HepG2 (cell line): Measurements from ENCODE around the gene LILRB5. TPM values are rescaled to one million over a fixed set of nuclear protein-coding genes. Genes with fewer than 3 reads are reported as not detected.
A peak's percentile ranks its signal among the peaks of the same experiment; 100 is the strongest.

Experiments used
- ATAC-seq: fragments of 200-7000 bp; cut with Tn5 transposase; 3 replicates; pipeline ENCODE4 v1.9.1; 2020; ENCODE audit warnings: mild to moderate bottlenecking, moderate library complexity
- BruUV-seq: library from RNA; stranded (reverse); fragments of 400-500 nt; replicated peaks from 2 replicates; lab custom pipeline; 2021; lab: Mats Ljungman, UMichigan
- CTCF ChIA-PET: fragments of 300-600 bp; formaldehyde crosslinking; extraction: SDS; loops from one replicate; lab custom pipeline; 2021; ENCODE audit warnings: low total read pairs, inconsistent platforms, low intra/inter-chr PET ratio; lab: Yijun Ruan, JAX
- POLR2A ChIA-PET: fragments of 350-600 bp; sonication (Branson Sonifier 250); formaldehyde crosslinking; loops from one replicate; lab custom pipeline; 2020; ENCODE audit warnings: antibody characterized with exemption, inconsistent platforms; lab: Yijun Ruan, JAX
- DNase-seq: peaks from one replicate; pipeline ENCODE4 v3.0.0-alpha.2; 2015; ENCODE audit warnings: low spot score
- FAIRE-seq: peaks from 3 replicates; lab custom pipeline; 2011; peaks lifted over from hg19 to GRCh38; lab: Jason Lieb, UNC
- H2AFZ ChIP-seq: one replicate; pipeline ENCODE4 v1.6.1; 2011; ENCODE audit warnings: low read length, inconsistent platforms
- H3K27ac ChIP-seq: fragments of 300-600 bp; 3 replicates; pipeline ENCODE4 v1.8.0; 2011; ENCODE audit warnings: mixed run types, mild to moderate bottlenecking, mixed read lengths, low read length, inconsistent platforms; ENCODE audit not compliant: insufficient read depth; ENCODE audit errors: extremely low read length
- H3K27me3 ChIP-seq, 2 experiments: fragments of 200-600 bp in 1 of 2; 2 replicates in 1 of 2; 3 replicates in 1 of 2; pipeline versions ENCODE4 v1.6.0 to v1.8.0; 2011; ENCODE audit warnings: low read length in 2 of 2, mild to moderate bottlenecking in 2 of 2, moderate library complexity in 2 of 2, inconsistent platforms in 1 of 2; ENCODE audit not compliant: insufficient read depth in 2 of 2, control insufficient read depth in 1 of 2
- H3K36me3 ChIP-seq, 2 experiments: fragments of 200-600 bp in 1 of 2; replicated peaks in 1 of 2; 2 replicates in 1 of 2; 3 replicates in 1 of 2; pipeline versions ENCODE4 v1.5.1 to v1.8.0; 2011; ENCODE audit warnings: low read length in 2 of 2, inconsistent platforms in 1 of 2; ENCODE audit not compliant: insufficient read depth in 2 of 2, control insufficient read depth in 1 of 2
- H3K4me1 ChIP-seq: 2 replicates; pipeline ENCODE4 v1.5.1; 2012; ENCODE audit warnings: low read length, inconsistent platforms; ENCODE audit not compliant: insufficient read depth
- H3K4me2 ChIP-seq: 2 replicates; pipeline ENCODE4 v1.6.0; 2011; ENCODE audit warnings: low read depth, low read length, inconsistent platforms
- H3K4me3 ChIP-seq, 3 experiments: fragments of 200-600 bp in 1 of 3; sonication (generic), shearing (Covaris generic) in 1 of 3; replicated peaks in 1 of 3; 2 replicates each; pipeline ENCODE4 v1.5.1; 2011 to 2016; ENCODE audit warnings: low read length in 3 of 3, inconsistent platforms in 2 of 3, low read depth in 2 of 3, mild to moderate bottlenecking in 2 of 3, control low read depth in 1 of 3, mixed read lengths in 1 of 3; ENCODE audit not compliant: insufficient read depth in 1 of 3
- H3K79me2 ChIP-seq: one replicate; pipeline ENCODE4 v1.6.1; 2011; ENCODE audit warnings: low read length, inconsistent platforms; ENCODE audit not compliant: insufficient read depth
- H3K9ac ChIP-seq: 2 replicates; pipeline ENCODE4 v1.6.0; 2011; ENCODE audit warnings: mild to moderate bottlenecking, low read depth, low read length, inconsistent platforms; ENCODE audit not compliant: insufficient read depth
- H3K9me3 ChIP-seq: 2 replicates; pipeline ENCODE4 v1.5.1; 2012; ENCODE audit warnings: mild to moderate bottlenecking, low read length
- H4K20me1 ChIP-seq: 2 replicates; pipeline ENCODE4 v1.6.0; 2011; ENCODE audit warnings: inconsistent platforms, mild to moderate bottlenecking, low read length, moderate library complexity; ENCODE audit not compliant: insufficient read depth
- DPF2 ChIP-seq: sonication (generic); formaldehyde crosslinking; IDR thresholded peaks from 2 replicates; pipeline ENCODE4 v1.4.0; 2020; ENCODE audit warnings: mild to moderate bottlenecking, low read depth, missing genetic modification reagents, borderline replicate concordance
- GABPA ChIP-seq, 2 experiments: IDR thresholded peaks; 2 replicates each; pipeline ENCODE4 v1.6.1; 2011 to 2016; ENCODE audit warnings: low read depth in 2 of 2, low read length in 1 of 2, missing biosample characterization in 1 of 2, missing genetic modification characterization in 1 of 2
- HOXD1 ChIP-seq: sonication (generic); formaldehyde crosslinking; IDR thresholded peaks from 2 replicates; pipeline ENCODE4 v1.5.0; 2020; ENCODE audit warnings: missing genetic modification reagents
- KLF9 ChIP-seq: IDR thresholded peaks from 2 replicates; pipeline ENCODE4 v1.6.1; 2016; ENCODE audit warnings: low read depth
- NFYC ChIP-seq: IDR thresholded peaks from 2 replicates; pipeline ENCODE4 v1.6.1; 2016; ENCODE audit warnings: missing genetic modification reagents, missing compliant biosample characterization
- TGIF2 ChIP-seq: IDR thresholded peaks from 2 replicates; pipeline ENCODE4 v1.6.1; 2016; ENCODE audit warnings: control low read depth, missing compliant biosample characterization
- THAP11 ChIP-seq: IDR thresholded peaks from 2 replicates; pipeline ENCODE4 v1.6.1; 2016; ENCODE audit warnings: missing biosample characterization, missing genetic modification reagents
- ZFP82 ChIP-seq: sonication (generic); formaldehyde crosslinking; IDR thresholded peaks from 2 replicates; pipeline ENCODE4 v1.5.1; 2020; ENCODE audit warnings: mild to moderate bottlenecking, missing genetic modification reagents, borderline replicate concordance
- ZNF550 ChIP-seq: sonication (generic); formaldehyde crosslinking; IDR thresholded peaks from 2 replicates; pipeline ENCODE4 v1.4.0; 2020; ENCODE audit warnings: mild to moderate bottlenecking, missing genetic modification reagents, borderline replicate concordance
- ZNF776 ChIP-seq: sonication (generic); formaldehyde crosslinking; IDR thresholded peaks from 2 replicates; pipeline ENCODE4 v1.4.0; 2020; ENCODE audit warnings: mild to moderate bottlenecking, missing genetic modification reagents
- ZSCAN12 ChIP-seq: sonication (generic); formaldehyde crosslinking; IDR thresholded peaks from 2 replicates; pipeline ENCODE4 v1.9.0; 2021; ENCODE audit warnings: mild to moderate bottlenecking, missing genetic modification reagents
- WGBS: methylation state at CpG from one replicate; pipeline ENCODE4 v1.1.6; 2017; ENCODE audit warnings: low lambda C conversion rate; 5-methylcytosine and 5-hydroxymethylcytosine counted together
- in situ Hi-C: cut with HindIII; loops from 2 replicates; pipeline ENCODE4 v1.10.0; 2017; ENCODE audit warnings: low pct_unique_long_range_greater_than_20kb; ENCODE audit not compliant: extremely low pct_ligation_motif_present
- intact Hi-C: fragments of 100-400 bp; cut with micrococcal nuclease; formaldehyde crosslinking; loops from one replicate; pipeline ENCODE4 v1.10.0; 2022; ENCODE audit not compliant: unreplicated experiment
- polyA plus RNA-seq, 8 experiments: library from polyadenylated mRNA; depleted of rRNA in 3 of 8; stranded (reverse) in 7 of 8; unstranded in 1 of 8; fragments of >200 nt; fragmentation: Illumina TruSeq in 4 of 8; extraction: Trizol in 4 of 8; gene quantifications; 2 replicates each; pipeline versions ENCODE4 v1.2.1 to v1.2.3, GENCODE V29; 2011 to 2016; ENCODE audit warnings: low read depth in 4 of 8, missing spikeins in 1 of 8, mixed read lengths in 1 of 8; ENCODE audit not compliant: insufficient read depth in 1 of 8
- total RNA-seq, 5 experiments: library from RNA; depleted of rRNA; stranded (reverse); fragments of >200 nt; fragmentation: Illumina TruSeq; extraction: Trizol; gene quantifications; 2 replicates each; pipeline ENCODE4 v1.2.3, GENCODE V29; 2016; ENCODE audit warnings: low read depth in 1 of 5
- TF ChIP-seq, protein P1 (sequence below): sonication (generic); formaldehyde crosslinking; IDR thresholded peaks from 2 replicates; pipeline ENCODE4 v1.4.0; 2020; ENCODE audit warnings: mild to moderate bottlenecking, missing genetic modification reagents
- TF ChIP-seq, protein P2 (sequence below): IDR thresholded peaks from 2 replicates; pipeline ENCODE4 v1.6.1; 2016; ENCODE audit warnings: mild to moderate bottlenecking
- TF ChIP-seq, protein P3 (sequence below): sonication (generic); formaldehyde crosslinking; IDR thresholded peaks from 2 replicates; pipeline ENCODE4 v1.4.0; 2020; ENCODE audit warnings: missing genetic modification reagents
- TF ChIP-seq, protein P4 (sequence below): sonication (generic); formaldehyde crosslinking; IDR thresholded peaks from 2 replicates; pipeline ENCODE4 v1.5.0; 2020; ENCODE audit warnings: missing genetic modification reagents, mild to moderate bottlenecking, borderline replicate concordance
- TF ChIP-seq, protein P5 (sequence below): sonication (generic); formaldehyde crosslinking; IDR thresholded peaks from 2 replicates; pipeline ENCODE4 v1.5.0; 2020; ENCODE audit warnings: missing genetic modification reagents

The LILRB5 gene
- total and polyA plus RNA-seq, 2 of the 13 experiments (the other 11 are each of a cell fraction or from before 2014, with no cell fraction given) = not detected

DNA sequence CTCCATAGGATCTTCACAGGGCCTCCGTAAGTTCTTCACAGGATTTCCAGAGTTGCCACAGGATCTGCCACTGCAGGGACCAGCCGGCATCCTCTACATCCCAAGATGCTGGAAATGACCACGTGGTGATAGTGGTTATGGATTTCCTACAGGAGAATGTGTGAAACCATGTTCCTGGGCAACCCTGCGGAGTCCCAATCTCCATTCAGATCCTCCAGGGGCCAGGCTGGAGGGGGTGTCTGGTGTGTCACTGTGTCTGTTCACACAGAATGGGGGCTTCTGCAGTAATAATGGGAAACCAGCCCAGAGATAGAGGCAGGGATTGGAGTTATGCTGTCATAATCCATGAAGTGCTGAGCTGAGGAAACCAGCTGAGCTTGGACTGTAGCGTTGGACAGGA is 23.1 kb downstream of the LILRB5 start (continued):
- no peak for TF ChIP-seq KLF9
- TF ChIP-seq, protein P1, sequence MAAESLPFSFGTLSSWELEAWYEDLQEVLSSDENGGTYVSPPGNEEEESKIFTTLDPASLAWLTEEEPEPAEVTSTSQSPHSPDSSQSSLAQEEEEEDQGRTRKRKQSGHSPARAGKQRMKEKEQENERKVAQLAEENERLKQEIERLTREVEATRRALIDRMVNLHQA (CRISPR knock-in tag) = no peak
- TF ChIP-seq, all 625 proteins: peak for 0

DNA sequence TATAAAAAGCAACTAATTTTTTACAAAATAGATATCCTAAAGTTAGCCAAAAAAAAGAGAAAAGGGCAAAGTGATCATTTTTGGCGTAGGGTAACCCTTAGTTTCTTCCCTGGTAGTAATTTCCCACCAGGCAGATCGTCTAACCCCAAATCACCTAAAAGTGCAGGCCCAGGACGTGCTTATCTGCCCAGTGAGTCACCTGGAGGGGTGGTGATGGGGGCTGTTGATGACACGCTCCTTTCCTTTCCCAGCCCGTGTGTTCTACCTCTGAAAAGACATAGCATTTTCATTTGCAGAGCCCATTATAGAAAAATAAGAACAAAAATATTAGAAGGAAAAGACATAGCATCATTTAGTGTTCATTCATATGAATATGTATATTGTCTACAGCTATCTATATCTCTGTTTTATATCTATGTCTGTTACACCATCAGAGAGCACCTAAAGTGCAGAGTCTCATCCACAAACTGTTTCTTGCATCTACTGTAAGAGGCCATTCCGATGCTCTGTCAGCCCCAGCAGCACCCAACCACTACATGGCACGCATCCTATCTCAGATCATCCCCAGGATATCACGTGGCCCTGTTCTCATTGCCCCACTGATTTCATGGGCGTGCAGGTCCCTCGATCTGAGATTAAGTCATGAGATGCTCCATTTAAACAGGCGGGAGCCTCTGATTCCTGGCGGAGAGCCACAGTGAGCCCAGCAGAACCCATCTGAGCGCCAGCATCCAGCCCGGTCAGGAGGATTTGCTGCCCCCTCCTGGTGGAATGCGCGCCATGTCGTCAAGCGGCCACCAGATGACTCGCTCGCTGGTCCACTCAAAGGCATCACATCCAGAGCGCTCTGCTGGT is 25.8 kb downstream of the LILRB5 start:
- H3K9me3 ChIP-seq = peaks cover 4% of the 10 kb centered on the region; the same call in 1 of the 2 replicates
- H2AFZ ChIP-seq = no peak overlapping the region
- BruUV-seq = no TSS peak
- intact Hi-C loops = loop anchor here (2.0 to 5.0 kb wide), 4 partner anchors 21 to 73 kb away; partner anchors contain the start of genes LENG1 and TSEN34
- H3K79me2 ChIP-seq = no peaks in the 10 kb centered on the region
- no peak overlapping the region for H3K9ac ChIP-seq
- ATAC-seq = peak; percentile 99
- DNase-seq = peak; percentile 80
- H3K27me3 ChIP-seq = peaks cover 1 to 13% of the 10 kb centered on the region in 2 experiments; a peak in 3 of 5 replicates
- WGBS = 5% methylated on average over 21 of the region's 21 CpGs
- no peaks in the 10 kb centered on the region for H3K36me3 ChIP-seq
- no peak overlapping the region for H3K4me2 ChIP-seq
- in situ Hi-C loops = no loop called here
- H4K20me1 ChIP-seq = no peaks in the 10 kb centered on the region
- H3K27ac ChIP-seq = no peak overlapping the region
- FAIRE-seq = peak; percentile 95
- H3K4me3 ChIP-seq = no peak overlapping the region; a peak in 1 of 6 replicates
- ChIA-PET POLR2A (interaction anchor here (0.9 to 1.2 kb wide), 2 partner anchors 28 to 30 kb away, joined by 3 to 4 read pairs; no protein-coding TSS in a partner anchor), CTCF (interaction anchor here (1.1 to 2.4 kb wide), 4 partner anchors 21 to 63 kb away, joined by 3 to 18 read pairs (median 5); partner anchors contain the start of gene MBOAT7)
- peaks cover 11% of the 10 kb centered on the region for H3K4me1 ChIP-seq
- TF ChIP-seq TGIF2 (CRISPR knock-in tag) = no peak
- no peak for TF ChIP-seq ZSCAN12 (CRISPR knock-in tag)
- TF ChIP-seq HOXD1 (CRISPR knock-in tag) = no peak
- TF ChIP-seq ZNF550 (CRISPR knock-in tag) = no peak
- TF ChIP-seq, protein P2, sequence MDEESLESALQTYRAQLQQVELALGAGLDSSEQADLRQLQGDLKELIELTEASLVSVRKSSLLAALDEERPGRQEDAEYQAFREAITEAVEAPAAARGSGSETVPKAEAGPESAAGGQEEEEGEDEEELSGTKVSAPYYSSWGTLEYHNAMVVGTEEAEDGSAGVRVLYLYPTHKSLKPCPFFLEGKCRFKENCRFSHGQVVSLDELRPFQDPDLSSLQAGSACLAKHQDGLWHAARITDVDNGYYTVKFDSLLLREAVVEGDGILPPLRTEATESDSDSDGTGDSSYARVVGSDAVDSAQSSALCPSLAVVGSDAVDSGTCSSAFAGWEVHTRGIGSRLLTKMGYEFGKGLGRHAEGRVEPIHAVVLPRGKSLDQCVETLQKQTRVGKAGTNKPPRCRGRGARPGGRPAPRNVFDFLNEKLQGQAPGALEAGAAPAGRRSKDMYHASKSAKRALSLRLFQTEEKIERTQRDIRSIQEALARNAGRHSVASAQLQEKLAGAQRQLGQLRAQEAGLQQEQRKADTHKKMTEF (CRISPR knock-in tag) = peak; percentile 45; the same call in 1 of the 2 replicates
- no peak for TF ChIP-seq DPF2 (CRISPR knock-in tag)
- TF ChIP-seq NFYC = no peak; the same call in 1 of the 2 replicates
- TF ChIP-seq, protein P3, sequence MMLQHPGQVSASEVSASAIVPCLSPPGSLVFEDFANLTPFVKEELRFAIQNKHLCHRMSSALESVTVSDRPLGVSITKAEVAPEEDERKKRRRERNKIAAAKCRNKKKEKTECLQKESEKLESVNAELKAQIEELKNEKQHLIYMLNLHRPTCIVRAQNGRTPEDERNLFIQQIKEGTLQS (CRISPR knock-in tag) = no peak
- TF ChIP-seq, protein P4, sequence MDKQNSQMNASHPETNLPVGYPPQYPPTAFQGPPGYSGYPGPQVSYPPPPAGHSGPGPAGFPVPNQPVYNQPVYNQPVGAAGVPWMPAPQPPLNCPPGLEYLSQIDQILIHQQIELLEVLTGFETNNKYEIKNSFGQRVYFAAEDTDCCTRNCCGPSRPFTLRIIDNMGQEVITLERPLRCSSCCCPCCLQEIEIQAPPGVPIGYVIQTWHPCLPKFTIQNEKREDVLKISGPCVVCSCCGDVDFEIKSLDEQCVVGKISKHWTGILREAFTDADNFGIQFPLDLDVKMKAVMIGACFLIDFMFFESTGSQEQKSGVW = no peak
- TF ChIP-seq GABPA (IDR thresholded peaks at IDR 0.05; ENCODE audit: low read depth, low read length) = no peak
- TF ChIP-seq GABPA (CRISPR knock-in tag; IDR thresholded peaks at IDR 0.05; ENCODE audit: low read depth) = no peak
- peak; percentile 72 for TF ChIP-seq THAP11 (CRISPR knock-in tag)
- no peak for TF ChIP-seq ZNF776 (CRISPR knock-in tag)
- no peak for TF ChIP-seq ZFP82
- TF ChIP-seq, protein P5, sequence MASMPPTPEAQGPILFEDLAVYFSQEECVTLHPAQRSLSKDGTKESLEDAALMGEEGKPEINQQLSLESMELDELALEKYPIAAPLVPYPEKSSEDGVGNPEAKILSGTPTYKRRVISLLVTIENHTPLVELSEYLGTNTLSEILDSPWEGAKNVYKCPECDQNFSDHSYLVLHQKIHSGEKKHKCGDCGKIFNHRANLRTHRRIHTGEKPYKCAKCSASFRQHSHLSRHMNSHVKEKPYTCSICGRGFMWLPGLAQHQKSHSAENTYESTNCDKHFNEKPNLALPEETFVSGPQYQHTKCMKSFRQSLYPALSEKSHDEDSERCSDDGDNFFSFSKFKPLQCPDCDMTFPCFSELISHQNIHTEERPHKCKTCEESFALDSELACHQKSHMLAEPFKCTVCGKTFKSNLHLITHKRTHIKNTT (CRISPR knock-in tag) = no peak
